GM19468 (cell line): ENCODE data around the gene ATF7.
"Not testable (repeated sequence)": the region's sequence is repeated elsewhere in the genome, so short reads cannot be mapped to it uniquely, and the experiment has no call there.

Experiments used
- ATAC-seq: cut with Tn5 transposase; IDR thresholded peaks from one replicate; pipeline ENCODE4 v1.9.1; 2021; ENCODE audit warnings: mild to moderate bottlenecking, moderate library complexity, moderate number of reproducible peaks; ENCODE audit not compliant: unreplicated experiment; ENCODE audit errors: extremely low read depth

ATF7 gene

GRCh38 chr12:53600490-53601295 is 25.5 kb downstream of the ATF7 start:
- no peak for ATAC-seq

- no peak for ATAC-seq
Observed at GRCh38 chr12:53599579-53599978, 26.6 kb downstream of the ATF7 start.

- ATAC-seq, result not testable (repeated sequence)
Observed at GRCh38 chr12:53598971-53599370, 27.2 kb downstream of the ATF7 start.

GRCh38 chr12:53596920-53597363 is 29.2 kb downstream of the ATF7 start:
- no peak for ATAC-seq

- no peak for ATAC-seq
Observed at GRCh38 chr12:53594897-53595615, 31.1 kb downstream of the ATF7 start.

GRCh38 chr12:53593707-53594106 is 32.5 kb downstream of the ATF7 start:
- no peak for ATAC-seq

GRCh38 chr12:53593031-53593430 is 33.2 kb downstream of the ATF7 start:
- no peak for ATAC-seq

GRCh38 chr12:53592426-53592825 is 33.8 kb downstream of the ATF7 start:
- no peak for ATAC-seq

- no peak for ATAC-seq
Observed at GRCh38 chr12:53591301-53592206, 34.6 kb downstream of the ATF7 start.

- ATAC-seq, result no peak
Observed at GRCh38 chr12:53590652-53591051, 35.5 kb downstream of the ATF7 start.

- no peak for ATAC-seq
Observed at GRCh38 chr12:53589915-53590314, 36.3 kb downstream of the ATF7 start.

GRCh38 chr12:53589423-53589822 is 36.8 kb downstream of the ATF7 start:
- no peak for ATAC-seq

- ATAC-seq, result no peak
Observed at GRCh38 chr12:53588123-53588522, 38.1 kb downstream of the ATF7 start.

- ATAC-seq, result no peak
Observed at GRCh38 chr12:53586745-53587144, 39.4 kb downstream of the ATF7 start.

- peak; percentile 74 for ATAC-seq
Observed at GRCh38 chr12:53585448-53586125, 40.6 kb downstream of the ATF7 start.

GRCh38 chr12:53579545-53579955 is 46.6 kb downstream of the ATF7 start:
- no peak for ATAC-seq

GRCh38 chr12:53578783-53579182 is 47.4 kb downstream of the ATF7 start:
- no peak for ATAC-seq

- no peak for ATAC-seq
Observed at GRCh38 chr12:53577941-53578352, 48.2 kb downstream of the ATF7 start.

- ATAC-seq, result no peak
Observed at GRCh38 chr12:53575502-53576249, 50.5 kb downstream of the ATF7 start.
